CD4-positive, alpha-beta T cell treated with Interleukin-15 for 4 hours (primary cell): ENCODE measurements around the gene FAM200B.

Experiments
- DNase-seq: peaks from one replicate; pipeline ENCODE4 v3.0.0-alpha.2; 2020; ENCODE audit warnings: low spot score

FAM200B gene

DNA sequence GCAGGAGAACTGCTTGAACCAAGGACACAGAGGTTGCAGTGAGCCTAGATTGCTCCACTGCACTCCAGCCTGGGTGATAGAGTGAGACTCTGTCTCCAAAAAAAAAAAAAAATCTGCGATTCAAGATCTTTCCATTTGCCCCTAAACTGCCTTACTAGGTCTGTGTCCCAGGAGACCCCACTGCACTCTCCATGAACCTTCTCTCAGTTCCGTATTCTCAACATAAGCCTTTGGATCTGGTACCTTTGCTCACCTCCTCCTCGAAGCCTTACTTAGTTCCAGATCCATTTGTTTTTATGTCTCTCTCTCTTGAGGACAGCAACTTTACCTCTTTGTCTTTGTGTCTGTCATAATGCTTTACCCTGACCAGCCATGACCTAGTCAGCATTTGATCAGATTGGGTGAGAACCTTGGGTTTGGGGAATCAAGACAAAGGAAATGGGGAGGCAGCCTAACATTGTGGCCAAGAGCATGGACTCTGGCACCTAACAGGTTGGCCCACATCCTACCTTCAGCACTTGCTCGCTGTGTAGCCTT lies 55.0 kb downstream of the FAM200B start:
- no peak for DNase-seq

DNA sequence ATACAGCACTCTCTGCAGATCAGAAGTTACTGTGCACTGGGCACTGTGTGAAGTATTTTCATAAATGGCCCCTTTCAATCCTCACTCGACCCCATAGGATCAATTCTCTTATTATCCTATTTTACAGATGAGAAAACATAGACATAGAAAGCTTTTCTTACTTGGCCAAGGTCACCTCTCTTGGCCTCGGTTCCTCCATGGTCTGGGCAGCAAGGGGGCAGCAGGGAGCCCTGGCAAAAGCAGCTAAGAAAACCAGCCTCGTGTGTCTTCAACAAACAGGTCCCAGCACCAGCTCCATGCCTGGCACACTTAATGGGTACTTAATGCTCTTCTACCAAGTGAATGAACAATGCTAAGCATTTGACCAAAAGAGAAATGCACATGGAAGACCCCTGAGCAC lies 55.6 kb downstream of the FAM200B start:
- no peak for DNase-seq

DNA sequence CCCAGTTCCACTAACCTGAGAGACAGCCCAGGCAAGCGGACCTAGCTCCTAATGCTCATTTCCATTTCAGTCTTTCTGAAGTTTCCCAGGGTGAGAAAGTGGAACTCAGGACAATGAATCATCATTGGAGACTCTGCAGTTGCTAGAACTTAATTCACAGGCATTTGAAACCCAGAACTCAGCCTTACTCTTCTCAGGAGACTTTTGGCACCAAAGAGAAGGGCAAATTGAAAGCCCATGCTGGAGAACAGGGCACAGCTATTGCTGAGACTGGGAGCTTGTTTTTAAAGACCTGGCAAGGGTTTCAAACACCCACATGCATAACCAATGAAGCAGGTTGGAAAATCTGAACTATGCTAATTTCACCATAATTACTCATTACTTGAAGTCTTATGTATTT lies 57.2 kb downstream of the FAM200B start:
- no peak for DNase-seq
